Measurements from ENCODE around the gene SLC4A5. TPM values are rescaled to one million over a fixed set of nuclear protein-coding genes. Genes with fewer than 3 reads are reported as not detected.

Gene SLC4A5
- total and polyA plus RNA-seq, 11 donors = 0.36 to 4.1 (median 1.6) TPM

- no peak for TF ChIP-seq POLR2A (IDR thresholded peaks at IDR 0.05)
- TF ChIP-seq CTCF (IDR thresholded peaks at IDR 0.05) = no peak
- ATAC-seq = no peak
These were observed 21.5 kb downstream of the SLC4A5 start for GRCh38 chr2:74321737-74322136.

GRCh38 chr2:74317701-74318100 is 25.5 kb downstream of the SLC4A5 start:
- Histone ChIP-seq H3K27me3 (no peaks in the 10 kb centered on the region), H3K36me3 (peaks cover 0 to 14% (median 0%) of the 10 kb centered on the region in 9 donors), H3K9me3 (no peaks in the 10 kb centered on the region), H3K27ac (no peak overlapping the region), H3K4me3 (no peak overlapping the region), H3K4me1 (peaks cover 0 to 8% (median 0%) of the 10 kb centered on the region in 12 donors)
- intact Hi-C loops (cut with DNase I) = no loop called here
- ATAC-seq = peak in 1 of 4 donors; percentile 50
- DNase-seq = no peak
- TF ChIP-seq POLR2A (IDR thresholded peaks at IDR 0.05) (no peak), CTCF (IDR thresholded peaks at IDR 0.05) (no peak)

More at GRCh38 chr2:74321737-74322136, 21.5 kb downstream of the SLC4A5 start:
- 89 to 93% (median 92%) methylated on average over 2 of the region's 2 CpGs for WGBS, 4 donors
- no peak overlapping the region for H3K4me3 ChIP-seq
- H3K4me1 ChIP-seq = peaks cover 0 to 8% (median 0%) of the 10 kb centered on the region in 12 donors
- H3K27me3 ChIP-seq = no peaks in the 10 kb centered on the region
- H3K27ac ChIP-seq = no peak overlapping the region
- intact Hi-C loops (cut with DNase I) = no loop called here
- H3K36me3 ChIP-seq = peaks cover 0 to 2% (median 0%) of the 10 kb centered on the region in 9 donors
- no peaks in the 10 kb centered on the region for H3K9me3 ChIP-seq
- no peak for DNase-seq

- Histone ChIP-seq H3K27ac (no peak overlapping the region), H3K4me3 (no peak overlapping the region), H3K9me3 (no peaks in the 10 kb centered on the region), H3K4me1 (peaks cover 0 to 8% (median 0%) of the 10 kb centered on the region in 12 donors), H3K27me3 (no peaks in the 10 kb centered on the region), H3K36me3 (peaks cover 0 to 15% (median 0%) of the 10 kb centered on the region in 9 donors)
- DNase-seq = no peak
- no peak for ATAC-seq
- 64 to 78% (median 71%) methylated on average over 6 of the region's 6 CpGs for WGBS, 4 donors
- TF ChIP-seq POLR2A (IDR thresholded peaks at IDR 0.05) = no peak
- no peak for TF ChIP-seq CTCF (IDR thresholded peaks at IDR 0.05)
- intact Hi-C loops (cut with DNase I) = no loop called here
These were observed 26.5 kb downstream of the SLC4A5 start for GRCh38 chr2:74316627-74317295.

GRCh38 chr2:74314107-74314506 is 29.1 kb downstream of the SLC4A5 start:
- no peaks in the 10 kb centered on the region for H3K9me3 ChIP-seq
- TF ChIP-seq CTCF (IDR thresholded peaks at IDR 0.05) = no peak
- TF ChIP-seq POLR2A (IDR thresholded peaks at IDR 0.05) = no peak
- H3K27me3 ChIP-seq = no peaks in the 10 kb centered on the region
- intact Hi-C loops (cut with DNase I) = no loop called here
- 72 to 87% (median 78%) methylated on average over 5 of the region's 5 CpGs for WGBS, 4 donors
- peaks cover 0 to 8% (median 0%) of the 10 kb centered on the region in 12 donors for H3K4me1 ChIP-seq
- H3K4me3 ChIP-seq = no peak overlapping the region
- no peak for ATAC-seq
- no peak for DNase-seq
- H3K36me3 ChIP-seq = peaks cover 0 to 17% (median 0%) of the 10 kb centered on the region in 9 donors
- H3K27ac ChIP-seq = no peak overlapping the region

Data from heart left ventricle (tissue), 16 donors.